ENCODE results near the gene TK2.
A peak's percentile ranks its signal among the peaks of the same experiment; 100 is the strongest.

Gene TK2

GRCh38 chr16:66473654-66474519 lies 76.0 kb downstream of the TK2 start:
- Mint-ChIP-seq H3K4me3 (no peak overlapping the region), H3K27ac (no peak overlapping the region), H3K9me3 (no peaks in the 10 kb centered on the region), H3K4me1 (peaks cover 34% of the 10 kb centered on the region), H3K36me3 (ENCODE audit: low read depth) (no peaks in the 10 kb centered on the region), H3K27me3 (ENCODE audit: low read depth) (peaks cover 21% of the 10 kb centered on the region)
- no peak for TF ChIP-seq CTCF (IDR thresholded peaks at IDR 0.05; ENCODE audit: unreplicated experiment in 3 of 3)

- peaks cover 21% of the 10 kb centered on the region for H3K27me3 Mint-ChIP-seq (ENCODE audit: low read depth)
- no peak overlapping the region for H3K4me3 Mint-ChIP-seq
- peaks cover 30% of the 10 kb centered on the region for H3K4me1 Mint-ChIP-seq
- H3K36me3 Mint-ChIP-seq (ENCODE audit: low read depth) = no peaks in the 10 kb centered on the region
- TF ChIP-seq CTCF (IDR thresholded peaks at IDR 0.05; ENCODE audit: unreplicated experiment in 3 of 3) = no peak
- no peak overlapping the region for H3K27ac Mint-ChIP-seq
- no peaks in the 10 kb centered on the region for H3K9me3 Mint-ChIP-seq
Measured at GRCh38 chr16:66473051-66473571, 76.8 kb downstream of the TK2 start.

- Mint-ChIP-seq H3K27ac (no peak overlapping the region), H3K4me3 (no peak overlapping the region)
Measured at GRCh38 chr16:66471716-66472393, 78.1 kb downstream of the TK2 start.

GRCh38 chr16:66471264-66471663 lies 78.7 kb downstream of the TK2 start:
- TF ChIP-seq CTCF (IDR thresholded peaks at IDR 0.05; ENCODE audit: unreplicated experiment in 3 of 3) = no peak
- Mint-ChIP-seq H3K4me1 (peaks cover 26% of the 10 kb centered on the region), H3K4me3 (no peak overlapping the region), H3K9me3 (no peaks in the 10 kb centered on the region), H3K36me3 (ENCODE audit: low read depth) (no peaks in the 10 kb centered on the region), H3K27ac (peak overlapping the region in 1 of 3 experiments; percentile 19), H3K27me3 (ENCODE audit: low read depth) (peaks cover 21% of the 10 kb centered on the region)

More at GRCh38 chr16:66471716-66472393, 78.1 kb downstream of the TK2 start:
- no peaks in the 10 kb centered on the region for H3K9me3 Mint-ChIP-seq
- TF ChIP-seq CTCF (IDR thresholded peaks at IDR 0.05; ENCODE audit: unreplicated experiment in 3 of 3) = no peak
- H3K27me3 Mint-ChIP-seq (ENCODE audit: low read depth) = peaks cover 21% of the 10 kb centered on the region
- no peaks in the 10 kb centered on the region for H3K36me3 Mint-ChIP-seq (ENCODE audit: low read depth)
- H3K4me1 Mint-ChIP-seq = peaks cover 26% of the 10 kb centered on the region

- H3K36me3 Mint-ChIP-seq (ENCODE audit: low read depth) = no peaks in the 10 kb centered on the region
- H3K27me3 Mint-ChIP-seq (ENCODE audit: low read depth) = peaks cover 21% of the 10 kb centered on the region
- no peaks in the 10 kb centered on the region for H3K9me3 Mint-ChIP-seq
- H3K4me3 Mint-ChIP-seq = no peak overlapping the region
- TF ChIP-seq CTCF (IDR thresholded peaks at IDR 0.05; ENCODE audit: unreplicated experiment in 3 of 3) = no peak
- H3K27ac Mint-ChIP-seq = peak overlapping the region; percentile 3 to 61 (median 19)
- peaks cover 26% of the 10 kb centered on the region for H3K4me1 Mint-ChIP-seq
Measured at GRCh38 chr16:66470556-66470955, 79.4 kb downstream of the TK2 start.
